Hypothalamus (tissue), 51 donors: Measurements from ENCODE around the gene NDUFB7.
"Not testable (repeated sequence)": the region's sequence is repeated elsewhere in the genome, so short reads cannot be mapped to it uniquely, and the experiment has no call there.

ENCODE experiments used
- DNase-seq, 51 donors: peaks; one replicate each; lab custom pipeline; 2025; lab: John Stamatoyannopoulos, UW

The NDUFB7 gene

DNA sequence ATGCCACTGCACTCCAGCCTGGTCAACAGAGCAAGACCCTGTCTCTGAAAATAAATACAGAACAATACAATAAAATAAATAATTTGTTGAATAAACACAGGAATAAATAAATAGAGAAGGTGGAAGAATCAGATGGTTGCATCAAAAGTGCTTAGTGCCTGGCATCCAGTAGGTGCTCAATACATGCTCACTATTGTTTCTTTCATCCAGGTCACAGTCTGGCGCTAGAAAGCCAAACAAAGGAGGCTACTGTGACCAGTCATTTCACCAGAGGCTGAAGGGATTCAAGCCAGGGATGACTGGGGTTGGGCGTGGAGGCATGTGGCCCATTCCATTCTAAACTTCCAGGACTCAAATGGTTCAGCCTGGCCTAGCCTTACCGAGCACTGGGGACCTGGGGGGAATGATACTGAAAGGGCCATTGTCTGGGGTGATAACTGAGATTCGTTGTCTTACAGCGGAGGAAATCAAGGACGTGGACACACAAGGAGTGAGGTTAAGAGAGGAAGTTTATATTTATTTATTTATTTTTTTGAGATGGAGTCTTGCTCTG lies 3.6 kb upstream of the NDUFB7 start:
- DNase-seq = no peak

DNA sequence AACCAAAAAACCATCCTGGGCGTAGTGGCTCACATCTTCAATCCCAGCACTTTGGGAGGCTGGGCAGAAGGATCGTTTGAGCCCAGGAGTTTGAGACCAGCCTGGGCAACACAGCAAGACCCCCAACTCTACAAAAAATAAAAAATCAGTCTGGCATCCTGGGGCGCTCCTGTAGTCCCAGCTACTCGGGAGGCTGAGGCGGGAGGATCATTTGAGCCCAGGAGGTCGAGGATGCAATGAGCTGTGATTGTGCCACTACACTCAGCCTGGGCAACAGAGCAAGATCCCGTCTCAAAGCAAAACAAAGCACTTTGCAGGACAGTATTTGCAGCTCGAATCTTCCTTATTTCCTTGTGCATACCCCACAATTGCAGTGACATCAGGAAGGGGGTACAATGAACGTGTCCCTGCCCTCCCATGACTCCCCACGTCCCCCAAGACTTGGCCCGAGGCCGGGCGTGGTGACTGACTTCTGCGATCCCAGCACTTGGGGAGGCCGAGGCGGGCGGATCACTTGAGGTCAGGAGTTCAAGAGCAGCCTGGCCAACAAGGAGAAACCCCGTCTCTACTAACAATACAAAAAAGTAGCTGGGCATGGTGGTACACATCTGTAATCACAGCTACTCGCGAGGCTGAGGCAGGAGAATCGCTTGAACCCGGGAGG lies 870 bp downstream of the NDUFB7 start:
- DNase-seq = no peak

DNA sequence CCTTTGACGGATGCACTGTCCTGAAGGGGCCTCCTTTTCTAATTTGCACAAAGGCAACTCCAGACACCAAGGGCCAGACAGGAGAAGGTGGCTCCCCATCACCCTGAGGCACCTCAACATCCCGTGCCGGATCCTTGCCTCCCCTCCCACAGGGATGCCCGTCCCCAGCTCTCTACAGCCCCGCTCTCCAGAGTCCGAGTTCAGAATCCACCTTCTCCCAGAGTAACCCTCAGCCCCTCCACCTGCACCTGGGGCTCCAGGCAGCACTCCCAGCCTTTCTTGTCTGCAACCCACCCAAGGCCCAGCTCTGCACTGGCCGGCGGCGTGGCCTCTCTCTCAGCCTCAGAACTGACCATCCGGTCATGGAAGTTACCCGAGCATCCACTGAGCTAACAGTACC lies 4.8 kb downstream of the NDUFB7 start:
- no peak for DNase-seq

DNA sequence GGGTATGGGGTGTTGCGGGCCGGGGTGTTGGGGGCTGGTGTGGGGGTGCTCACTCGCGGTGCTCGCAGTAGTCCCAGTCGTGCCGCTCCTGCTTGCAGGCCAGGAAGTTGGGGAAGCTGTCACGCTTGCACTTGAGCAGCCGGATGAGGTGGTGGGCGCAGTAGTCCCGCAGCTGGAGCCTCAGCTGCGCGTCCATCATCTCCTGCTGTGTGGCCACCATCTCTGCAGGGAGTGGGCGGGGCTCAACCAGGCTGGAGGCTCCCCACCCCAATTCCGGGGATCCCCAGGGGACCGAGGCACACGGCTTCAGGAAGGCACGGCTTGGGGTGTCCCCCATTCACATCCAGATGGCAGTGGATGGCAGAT lies 5.2 kb downstream of the NDUFB7 start:
- DNase-seq = no peak

DNA sequence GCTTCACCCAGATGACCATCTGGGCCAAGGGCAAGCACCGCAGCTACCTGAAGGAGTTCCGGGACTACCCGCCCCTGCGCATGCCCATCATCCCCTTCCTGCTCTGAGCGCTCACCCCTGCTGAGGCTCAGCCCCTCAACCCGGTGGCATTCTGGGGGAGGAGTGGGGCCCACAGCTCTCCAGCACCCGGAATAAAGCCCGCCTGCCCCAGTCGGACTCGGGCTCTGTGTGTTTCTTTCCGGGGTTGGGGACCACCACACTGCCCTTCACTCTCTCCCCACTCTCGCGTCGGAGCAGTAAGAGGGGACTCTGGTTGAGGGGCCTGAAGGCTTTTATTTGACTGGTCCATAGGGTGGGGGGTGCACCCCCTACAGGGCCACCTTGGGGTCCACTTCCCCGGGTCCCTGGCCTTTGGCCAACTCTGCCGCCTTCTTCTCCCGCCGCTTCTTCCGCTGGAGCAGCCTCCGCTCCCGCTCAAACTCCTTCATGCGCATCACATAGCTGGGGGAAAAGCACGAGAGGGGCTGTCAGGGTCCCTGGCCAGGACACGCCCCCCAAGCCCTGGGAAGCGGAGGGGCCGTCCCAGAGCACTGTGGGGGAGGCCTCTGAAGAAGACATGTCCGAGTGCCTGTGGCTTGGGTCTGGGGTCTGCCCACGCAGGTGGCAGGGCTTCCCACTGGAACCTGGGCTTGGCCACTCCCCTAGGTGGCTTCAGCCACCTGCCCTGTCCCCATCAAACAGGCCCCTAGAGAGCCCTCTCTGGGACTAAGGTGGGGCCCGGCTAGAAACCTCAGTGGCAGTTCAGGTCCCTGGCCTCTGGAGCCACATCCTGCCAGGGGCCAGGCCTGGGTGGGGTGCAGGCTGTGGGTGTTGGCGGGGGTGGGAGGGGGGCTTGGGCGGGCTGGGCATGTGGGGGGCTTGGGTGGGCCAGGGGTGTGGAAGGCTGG lies 5.8 kb downstream of the NDUFB7 start:
- DNase-seq = no peak

DNA sequence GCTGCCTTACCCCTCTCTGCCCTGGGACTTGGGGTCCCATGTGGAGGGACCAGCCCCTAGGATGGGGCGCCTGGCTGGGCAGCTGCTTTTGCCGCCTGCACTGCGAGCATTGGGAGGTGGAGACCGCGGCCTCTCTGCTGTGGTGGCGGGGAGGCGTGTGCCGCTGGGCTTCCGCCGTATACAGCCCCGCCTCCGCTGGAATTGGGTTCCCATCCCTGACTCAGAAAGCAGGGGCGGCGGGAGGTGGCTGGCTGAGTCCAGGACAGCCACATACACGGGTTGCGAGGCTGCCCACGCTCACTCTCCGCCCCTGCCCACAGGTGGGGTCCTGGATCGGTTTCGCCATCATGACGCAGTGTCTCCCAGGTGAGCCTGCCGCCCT lies 6.6 kb downstream of the NDUFB7 start:
- peak in 1 of 51 donors; percentile 18 for DNase-seq

DNA sequence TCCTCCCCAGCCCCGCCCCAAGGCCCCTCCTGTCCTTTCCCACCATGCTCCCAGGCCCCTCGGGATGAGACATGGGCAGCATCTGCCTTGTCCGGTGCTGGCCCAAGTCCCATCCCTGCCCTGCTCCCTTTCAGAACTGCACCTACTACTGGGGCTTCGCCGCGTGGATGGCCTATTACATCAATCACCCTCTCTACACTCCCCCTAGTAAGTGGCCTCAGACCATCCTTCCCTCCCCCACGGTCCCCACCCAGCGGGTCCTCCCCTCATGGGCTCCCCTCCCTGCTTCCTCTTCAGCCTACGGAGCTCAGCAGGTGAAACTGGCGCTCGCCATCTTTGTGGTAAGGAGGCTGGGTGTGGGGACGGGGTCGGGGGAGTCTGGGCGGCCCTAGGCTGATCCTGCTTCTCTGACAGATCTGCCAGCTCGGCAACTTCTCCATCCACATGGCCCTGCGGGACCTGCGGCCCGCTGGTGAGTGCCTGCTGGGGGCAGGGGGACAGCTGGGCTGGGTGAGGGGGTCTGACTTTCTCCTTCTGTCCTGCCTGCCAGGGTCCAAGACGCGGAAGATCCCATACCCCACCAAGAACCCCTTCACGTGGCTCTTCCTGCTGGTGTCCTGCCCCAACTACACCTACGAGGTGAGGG lies 7.1 kb downstream of the NDUFB7 start:
- not testable (repeated sequence) for DNase-seq

DNA sequence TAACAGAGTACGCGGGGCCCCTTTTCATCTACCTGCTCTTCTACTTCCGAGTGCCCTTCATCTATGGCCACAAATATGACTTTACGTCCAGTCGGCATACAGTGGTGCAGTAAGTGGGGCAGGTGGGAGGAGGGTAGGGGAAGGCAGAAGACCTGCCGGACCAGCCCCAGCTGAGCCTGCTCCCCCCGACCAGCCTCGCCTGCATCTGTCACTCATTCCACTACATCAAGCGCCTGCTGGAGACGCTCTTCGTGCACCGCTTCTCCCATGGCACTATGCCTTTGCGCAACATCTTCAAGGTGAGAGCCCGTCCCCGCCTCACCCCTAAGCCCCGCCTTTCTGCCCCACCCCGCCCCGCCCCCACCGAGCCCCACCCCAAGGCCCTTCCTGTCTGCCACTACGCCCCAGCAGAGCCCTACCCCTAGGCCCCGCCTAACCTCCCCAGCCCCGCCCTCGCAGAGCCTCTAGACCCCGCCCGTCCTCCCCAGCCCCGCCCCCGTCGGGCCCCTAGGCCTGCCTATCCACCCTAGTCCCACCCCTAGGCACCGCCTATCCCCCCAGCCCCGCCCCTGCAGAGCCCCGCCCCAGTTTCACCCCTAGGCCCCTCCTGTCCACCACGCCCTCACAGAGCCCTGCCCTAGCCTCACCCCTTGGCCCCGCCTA lies 7.7 kb downstream of the NDUFB7 start:
- DNase-seq = no peak

DNA sequence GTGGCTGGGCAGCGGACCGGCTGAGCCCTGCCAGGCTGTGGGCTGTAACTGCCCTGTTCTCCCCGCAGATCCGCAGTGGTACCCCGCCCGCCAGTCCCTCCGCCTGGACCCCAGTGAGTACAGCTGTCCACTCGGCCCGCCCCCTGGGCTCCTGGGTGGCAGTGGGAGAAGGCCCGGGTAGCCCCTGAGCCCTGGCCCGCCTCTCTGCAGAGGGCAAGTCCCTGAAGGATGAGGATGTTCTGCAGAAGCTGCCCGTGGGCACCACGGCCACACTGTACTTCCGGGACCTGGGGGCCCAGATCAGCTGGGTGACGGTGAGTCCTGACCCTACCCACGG lies 8.3 kb downstream of the NDUFB7 start:
- no peak for DNase-seq

DNA sequence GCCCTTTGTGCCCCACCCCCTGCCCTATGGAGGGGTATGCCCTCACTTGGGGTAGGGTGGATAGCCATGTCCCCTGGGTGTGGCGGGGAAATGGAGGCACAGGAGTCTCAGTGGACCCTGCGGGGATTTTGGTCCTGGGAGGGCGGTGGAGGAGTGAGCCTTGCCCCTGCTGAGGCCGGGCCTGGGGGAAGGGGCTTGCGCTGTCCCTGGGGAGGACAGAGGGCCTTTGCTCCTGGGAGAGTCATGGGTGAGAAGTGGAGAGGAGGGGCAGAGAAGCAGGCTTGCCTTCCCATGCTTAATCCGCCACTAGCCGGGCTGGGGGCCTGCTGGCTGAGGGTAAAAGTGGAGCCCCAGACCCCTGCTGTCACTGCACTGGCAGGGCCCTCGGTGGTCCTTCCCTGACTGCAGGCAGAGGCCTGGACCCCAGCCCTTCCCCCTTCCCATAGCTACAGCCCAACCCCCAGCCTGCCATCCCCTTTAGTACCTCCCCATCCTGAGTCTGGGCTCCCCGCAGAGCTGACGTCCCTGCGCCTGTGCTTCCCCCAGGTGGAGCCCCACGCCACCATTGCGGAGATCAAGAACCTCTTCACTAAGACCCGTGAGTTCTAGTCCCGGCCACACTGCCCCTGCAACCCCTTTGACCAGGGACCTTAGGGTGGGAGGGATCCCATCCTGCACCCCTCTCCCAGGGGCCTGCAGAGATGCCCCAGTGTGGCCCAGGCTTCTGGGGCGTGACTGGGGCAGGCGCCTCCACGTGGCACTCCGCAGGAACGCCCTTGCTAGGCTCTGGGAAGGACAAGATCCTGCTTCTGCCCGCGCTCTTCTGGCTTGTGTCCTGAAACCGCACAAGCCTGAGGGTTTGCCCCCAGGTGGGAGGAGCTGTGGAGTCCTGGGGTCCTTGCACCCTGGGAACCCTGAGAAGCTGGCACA lies 8.9 kb downstream of the NDUFB7 start:
- DNase-seq = peak in 1 of 51 donors; percentile 25

DNA sequence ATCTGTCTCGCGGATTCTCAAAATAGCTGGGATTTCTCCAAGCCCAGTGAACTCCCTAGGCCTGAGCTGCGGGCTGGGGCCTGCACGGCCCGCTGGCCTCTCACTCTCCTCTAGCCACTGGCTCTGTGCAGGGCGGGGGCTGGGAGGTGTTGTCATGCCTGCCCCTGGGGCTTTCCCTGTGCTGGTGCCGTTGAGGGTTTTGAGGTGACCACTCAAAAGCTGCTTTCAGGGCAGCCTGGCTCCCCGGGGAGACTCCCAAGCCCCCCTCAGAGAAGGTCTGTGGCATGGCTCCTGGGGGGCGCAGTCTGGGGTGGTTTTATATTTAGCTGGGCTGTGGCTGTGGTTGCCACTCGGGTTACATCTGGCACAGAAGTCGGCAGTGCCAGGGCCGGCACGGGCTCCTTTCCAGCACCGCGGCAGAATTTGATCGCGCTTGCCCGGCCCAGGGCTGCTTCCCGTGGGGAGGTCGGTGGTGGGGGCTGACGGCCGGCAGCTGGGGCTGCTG lies 10.0 kb downstream of the NDUFB7 start:
- DNase-seq = peak in 41 of 51 donors; percentile 10 to 81 (median 62)

DNA sequence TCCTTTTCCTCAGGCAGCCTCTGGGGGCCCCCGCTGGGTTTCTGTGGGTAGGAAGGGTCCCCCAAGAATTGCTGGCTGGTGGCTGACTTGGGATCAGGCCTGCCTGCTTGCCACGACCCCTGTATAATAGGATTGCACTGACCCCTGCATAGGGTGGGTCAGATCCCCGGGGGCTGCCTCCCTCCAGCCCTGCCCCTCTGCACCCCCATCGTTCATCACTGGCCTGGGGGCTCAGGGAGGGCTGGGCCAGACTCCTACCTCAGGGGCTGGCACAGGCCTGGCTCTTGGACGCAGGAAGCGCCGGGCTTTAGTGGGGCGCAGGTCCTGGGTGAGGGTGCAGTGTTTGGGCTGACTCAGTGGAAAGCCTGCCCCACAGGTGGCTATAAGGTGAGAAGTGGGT lies 10.6 kb downstream of the NDUFB7 start:
- DNase-seq = no peak

DNA sequence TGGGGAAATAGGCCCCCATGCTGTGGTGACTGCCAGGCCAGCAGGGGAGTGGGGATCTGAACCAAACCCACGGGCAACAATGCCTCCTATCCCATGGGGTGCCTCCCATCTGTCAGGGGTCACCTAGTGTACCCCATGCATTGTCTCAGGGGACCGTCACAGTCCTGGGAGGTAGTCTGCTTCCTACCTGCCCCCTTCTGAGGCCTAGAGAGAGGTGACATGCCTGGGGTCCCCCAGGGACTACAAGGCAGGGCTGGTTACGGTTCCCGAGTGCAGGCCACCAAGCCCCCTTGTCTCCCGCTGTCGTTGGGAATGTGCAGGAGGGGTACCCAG lies 11.1 kb downstream of the NDUFB7 start:
- no peak for DNase-seq

DNA sequence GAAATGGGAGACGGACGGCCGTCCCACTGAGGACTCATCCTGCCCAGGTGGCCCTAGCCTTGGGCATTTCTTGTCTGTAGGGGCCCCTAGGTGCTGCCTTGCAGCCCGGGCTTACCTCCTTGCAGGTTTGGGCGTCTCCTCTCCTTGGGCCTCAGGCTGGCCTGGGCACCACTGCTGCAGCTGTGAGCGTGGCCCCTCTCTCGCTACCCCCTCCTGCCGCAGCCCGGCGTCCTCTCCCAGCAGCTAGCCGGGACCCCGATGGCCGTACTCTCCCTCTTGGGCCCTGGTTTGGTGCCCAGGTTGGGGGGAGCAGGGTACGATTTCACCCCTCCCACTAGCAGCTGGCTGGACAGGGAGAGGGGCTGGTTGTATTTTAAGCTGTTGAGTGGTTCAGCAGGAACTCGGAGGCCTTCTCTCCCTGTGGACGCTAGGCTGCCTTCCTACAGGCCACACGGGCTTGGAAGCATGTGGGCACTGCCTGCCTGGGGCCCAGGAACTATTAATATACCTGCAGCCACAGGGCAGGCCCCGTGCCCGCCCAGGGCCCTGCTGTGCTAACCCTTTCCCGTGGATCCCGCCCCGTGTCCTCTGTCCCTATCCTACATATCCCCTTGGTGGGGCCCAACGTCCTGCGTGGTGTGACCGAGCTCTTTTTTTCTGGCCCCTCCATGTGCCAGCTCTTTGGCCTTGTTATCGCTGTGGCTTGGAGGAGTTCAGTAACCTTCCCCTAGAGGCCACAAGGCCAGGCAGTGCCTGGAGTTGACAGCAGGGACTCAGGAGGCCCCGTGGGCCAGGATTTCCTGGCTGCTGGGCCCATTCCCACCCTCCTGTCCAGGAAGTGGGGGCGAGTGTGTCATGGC lies 11.7 kb downstream of the NDUFB7 start:
- DNase-seq = no peak

DNA sequence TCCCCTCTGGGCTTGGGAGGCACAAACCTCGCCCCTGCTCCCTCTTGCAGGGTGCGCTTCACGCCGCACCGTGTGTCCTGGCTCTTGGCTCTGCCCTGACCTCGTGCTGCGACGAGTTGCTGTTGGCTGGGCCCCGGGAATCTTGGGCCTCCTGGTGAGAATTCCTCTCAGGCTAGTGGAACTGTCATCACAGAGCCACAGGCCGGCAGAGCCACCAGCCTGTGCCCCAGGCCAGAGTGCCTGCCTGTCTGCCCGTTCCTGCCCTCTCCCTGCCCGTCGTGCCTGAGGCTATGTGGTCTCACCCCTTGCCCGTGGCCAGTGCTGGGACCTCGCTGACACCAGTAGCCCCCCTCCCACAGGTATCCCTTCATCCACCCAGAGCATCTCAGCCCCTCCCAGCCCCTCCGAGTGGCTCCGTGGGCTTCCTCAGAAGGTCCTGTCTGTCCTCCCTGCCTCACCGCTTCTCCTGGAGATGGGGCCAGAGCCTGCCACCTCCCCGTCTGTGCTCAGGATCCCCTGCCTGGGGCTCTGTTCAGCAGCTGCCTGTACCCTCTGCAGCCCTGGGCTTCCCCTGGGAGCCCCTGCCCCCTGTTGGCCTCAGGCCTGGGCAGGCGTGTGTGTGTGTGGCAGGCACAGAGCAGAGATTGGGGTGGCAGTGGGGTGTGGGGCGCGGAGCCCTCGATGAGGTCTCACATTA lies 13.3 kb downstream of the NDUFB7 start:
- DNase-seq = no peak

DNA sequence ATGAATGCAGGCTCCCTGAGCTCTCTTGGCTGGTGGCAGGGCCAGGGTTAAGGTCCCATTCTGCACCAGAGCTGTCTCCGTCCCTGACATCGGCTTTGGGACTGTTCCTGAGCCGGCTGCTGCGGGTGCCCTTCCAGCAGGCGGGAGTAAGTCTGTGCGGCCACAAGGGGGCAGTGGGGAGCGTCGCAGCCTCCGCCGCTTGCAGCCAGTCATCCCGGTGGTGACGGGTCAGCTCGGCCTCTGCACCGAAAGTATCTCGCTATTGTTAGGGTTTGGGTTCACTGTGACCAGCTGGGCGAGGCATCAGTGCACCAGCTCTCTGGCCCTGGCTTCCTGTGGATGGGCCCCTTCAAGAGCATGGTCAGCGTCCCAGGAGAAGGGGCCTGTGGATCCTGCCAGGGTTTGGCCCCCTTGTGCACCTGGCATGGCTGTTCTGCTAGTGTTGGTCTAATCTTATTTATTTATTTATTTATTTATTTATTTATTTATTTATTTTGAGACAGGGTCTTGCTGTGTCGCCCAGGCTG lies 15.1 kb downstream of the NDUFB7 start:
- DNase-seq = peak in 50 of 51 donors; percentile 21 to 87 (median 66)

DNA sequence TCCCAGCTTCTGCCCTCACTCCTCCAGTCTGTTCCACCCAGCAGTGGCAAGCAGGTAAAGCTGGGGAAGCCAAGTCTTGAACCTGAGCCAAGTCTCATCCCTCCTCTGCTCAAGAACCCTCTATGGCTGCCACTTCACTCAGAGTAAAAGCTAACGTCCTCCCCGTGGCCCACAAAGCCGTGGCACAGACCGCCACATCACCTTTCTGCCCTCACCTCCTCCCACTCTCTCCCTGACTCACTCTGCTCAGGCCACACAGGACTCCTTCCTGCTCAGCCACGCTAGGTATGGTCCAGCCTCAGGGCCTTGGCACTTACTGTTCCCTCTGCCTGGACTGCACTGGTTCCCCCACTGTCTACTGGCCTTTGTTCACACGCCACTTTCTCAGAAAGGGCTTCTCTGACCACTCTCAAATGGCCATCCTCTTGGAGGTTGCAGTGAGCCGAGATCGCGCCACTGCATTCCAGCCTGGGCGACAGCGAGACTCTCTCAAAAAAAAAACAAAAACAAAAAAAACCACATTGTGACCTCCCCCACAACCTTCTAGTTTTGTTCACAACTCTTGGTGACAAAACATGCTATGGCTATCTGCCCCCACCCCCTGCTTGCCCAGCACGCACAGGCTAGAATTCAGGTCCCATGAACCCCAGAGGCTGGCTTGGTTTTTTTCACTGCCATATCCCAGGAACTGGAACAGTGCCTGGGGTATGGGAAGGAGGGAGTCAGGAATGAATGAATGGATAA lies 15.8 kb downstream of the NDUFB7 start:
- DNase-seq = no peak
